ENCODE results near the gene AFF3. TPM values are rescaled to one million over a fixed set of nuclear protein-coding genes. Genes with fewer than 3 reads are reported as not detected.

AFF3 gene
- total and polyA plus RNA-seq, 4 donors, result 0.48 to 5.3 (median 2.3) TPM

- 95% methylated on average over 4 of the region's 4 CpGs for WGBS
- TF ChIP-seq YY1 (IDR thresholded peaks at IDR 0.05) (no peak), TAF1 (conservative IDR thresholded peaks at IDR 0.05) (no peak), NR2F2 (IDR thresholded peaks at IDR 0.05) (no peak), MAX (IDR thresholded peaks at IDR 0.05) (no peak), SP1 (IDR thresholded peaks at IDR 0.05) (no peak), REST (IDR thresholded peaks at IDR 0.05) (no peak), ZBTB33 (IDR thresholded peaks at IDR 0.05) (no peak)
- Histone ChIP-seq H3K9me3 (ENCODE audit: control insufficient read depth in 4 of 4, low read length in 3 of 4) (peaks cover 0 to 4% (median 2%) of the 10 kb centered on the region in 4 donors), H3K27me3 (ENCODE audit: control insufficient read depth in 4 of 4, insufficient read depth in 4 of 4, low read length in 3 of 4) (no peaks in the 10 kb centered on the region), H3K4me1 (ENCODE audit: control insufficient read depth in 4 of 4, insufficient read depth in 4 of 4, low read length in 3 of 4) (peaks cover 0 to 6% (median 2%) of the 10 kb centered on the region in 4 donors), H3K9ac (ENCODE audit: low read depth in 1 of 2, low read length in 2 of 2) (no peak overlapping the region), H3K4me3 (ENCODE audit: low read depth in 1 of 3, low read length in 3 of 3) (no peak overlapping the region), H3K27ac (ENCODE audit: low read depth in 1 of 2, low read length in 2 of 2) (no peak overlapping the region), H3K36me3 (ENCODE audit: control insufficient read depth in 4 of 4, insufficient read depth in 3 of 4, low read depth in 1 of 4, low read length in 3 of 4) (no peaks in the 10 kb centered on the region)
- no peak for DNase-seq (ENCODE audit: low spot score)
Measured at GRCh38 chr2:99779276-99779675, 363.1 kb downstream of the AFF3 start.

- no peak overlapping the region for H3K9ac ChIP-seq (ENCODE audit: low read depth in 1 of 2, low read length in 2 of 2)
- H3K27me3 ChIP-seq (ENCODE audit: control insufficient read depth in 4 of 4, insufficient read depth in 4 of 4, low read length in 3 of 4), result no peaks in the 10 kb centered on the region
- no peak overlapping the region for H3K27ac ChIP-seq (ENCODE audit: low read depth in 1 of 2, low read length in 2 of 2)
- peaks cover 0 to 4% (median 2%) of the 10 kb centered on the region in 4 donors for H3K9me3 ChIP-seq (ENCODE audit: control insufficient read depth in 4 of 4, low read length in 3 of 4)
- WGBS, result 97% methylated on average over 6 of the region's 6 CpGs
- no peak for DNase-seq (ENCODE audit: low spot score)
- H3K36me3 ChIP-seq (ENCODE audit: control insufficient read depth in 4 of 4, insufficient read depth in 3 of 4, low read depth in 1 of 4, low read length in 3 of 4), result no peaks in the 10 kb centered on the region
- no peaks in the 10 kb centered on the region for H3K4me1 ChIP-seq (ENCODE audit: control insufficient read depth in 4 of 4, insufficient read depth in 4 of 4, low read length in 3 of 4)
- no peak overlapping the region for H3K4me3 ChIP-seq (ENCODE audit: low read depth in 1 of 3, low read length in 3 of 3)
- TF ChIP-seq NR2F2 (IDR thresholded peaks at IDR 0.05) (no peak), YY1 (IDR thresholded peaks at IDR 0.05) (no peak), RXRA (IDR thresholded peaks at IDR 0.05) (no peak), MAX (IDR thresholded peaks at IDR 0.05) (no peak), EGR1 (IDR thresholded peaks at IDR 0.05; ENCODE audit: low read depth in 2 of 2) (no peak), HNF4A (conservative IDR thresholded peaks at IDR 0.05) (no peak), FOXA1 (IDR thresholded peaks at IDR 0.05) (no peak), TAF1 (conservative IDR thresholded peaks at IDR 0.05) (no peak), ATF3 (IDR thresholded peaks at IDR 0.05) (no peak), JUND (IDR thresholded peaks at IDR 0.05) (no peak), FOXA2 (IDR thresholded peaks at IDR 0.05) (no peak), SP1 (IDR thresholded peaks at IDR 0.05) (no peak)
Measured at GRCh38 chr2:99777656-99778290, 364.6 kb downstream of the AFF3 start.

All from liver (tissue), 9 donors.